DMS 273 (cell line): ENCODE results near the gene SDK1.
"Not testable (repeated sequence)": the region's sequence is repeated elsewhere in the genome, so short reads cannot be mapped to it uniquely, and the experiment has no call there.

Source experiments
- DNase-seq: peaks from one replicate; lab custom pipeline; 2025; ENCODE audit not compliant: unreplicated experiment; lab: John Stamatoyannopoulos, UW

Gene SDK1

GRCh38 chr7:4245866-4246470 is 944.9 kb downstream of the SDK1 start:
- no peak for DNase-seq

GRCh38 chr7:4246536-4246935 is 945.5 kb downstream of the SDK1 start:
- DNase-seq = no peak

- no peak for DNase-seq
Measured at GRCh38 chr7:4247106-4247876, 946.2 kb downstream of the SDK1 start.

- DNase-seq = no peak
Measured at GRCh38 chr7:4248295-4248694, 947.2 kb downstream of the SDK1 start.

- no peak for DNase-seq
Measured at GRCh38 chr7:4249241-4249640, 948.2 kb downstream of the SDK1 start.

- no peak for DNase-seq
Measured at GRCh38 chr7:4255336-4255735, 954.3 kb downstream of the SDK1 start.

- DNase-seq = no peak
Measured at GRCh38 chr7:4256286-4256685, 955.2 kb downstream of the SDK1 start.

GRCh38 chr7:4257146-4258111 is 956.4 kb downstream of the SDK1 start:
- no peak for DNase-seq

- not testable (repeated sequence) for DNase-seq
Measured at GRCh38 chr7:4260116-4260515, 959.1 kb downstream of the SDK1 start.

GRCh38 chr7:4260867-4261600 is 960.0 kb downstream of the SDK1 start:
- no peak for DNase-seq

GRCh38 chr7:4261601-4261960 is 960.5 kb downstream of the SDK1 start:
- no peak for DNase-seq

GRCh38 chr7:4264206-4264605 is 963.2 kb downstream of the SDK1 start:
- not testable (repeated sequence) for DNase-seq

- no peak for DNase-seq
Measured at GRCh38 chr7:4265066-4265465, 964.0 kb downstream of the SDK1 start.

GRCh38 chr7:4265676-4266075 is 964.6 kb downstream of the SDK1 start:
- no peak for DNase-seq

- DNase-seq = no peak
Measured at GRCh38 chr7:4266270-4267040, 965.4 kb downstream of the SDK1 start.

- no peak for DNase-seq
Measured at GRCh38 chr7:4267341-4268039, 966.4 kb downstream of the SDK1 start.

GRCh38 chr7:4268040-4268965 is 967.3 kb downstream of the SDK1 start:
- DNase-seq = no peak

GRCh38 chr7:4269086-4269485 is 968.0 kb downstream of the SDK1 start:
- no peak for DNase-seq

GRCh38 chr7:4269746-4270145 is 968.7 kb downstream of the SDK1 start:
- no peak for DNase-seq
